Subcutaneous adipose tissue (tissue), 4 donors: ENCODE measurements around the gene WDCP. TPM values are rescaled to one million over a fixed set of nuclear protein-coding genes. Genes with fewer than 3 reads are reported as not detected.

Experiments
- total RNA-seq, 4 donors: library from RNA; depleted of rRNA; stranded (reverse); fragments of >200 nt; gene quantifications; one replicate each; pipeline ENCODE4 v1.1.0, GENCODE V29; 2016
- TF ChIP-seq, protein P1 (sequence below): fragments of 450-650 bp; IDR thresholded peaks from one replicate; pipeline ENCODE4 v1.5.1; 2016; ENCODE audit warnings: low read depth, mild to moderate bottlenecking, control low read depth, antibody characterized with exemption, moderate library complexity

Gene WDCP
- total RNA-seq, 4 donors from 2014 or later, result 3.8 to 6.5 (median 5.1) TPM

DNA sequence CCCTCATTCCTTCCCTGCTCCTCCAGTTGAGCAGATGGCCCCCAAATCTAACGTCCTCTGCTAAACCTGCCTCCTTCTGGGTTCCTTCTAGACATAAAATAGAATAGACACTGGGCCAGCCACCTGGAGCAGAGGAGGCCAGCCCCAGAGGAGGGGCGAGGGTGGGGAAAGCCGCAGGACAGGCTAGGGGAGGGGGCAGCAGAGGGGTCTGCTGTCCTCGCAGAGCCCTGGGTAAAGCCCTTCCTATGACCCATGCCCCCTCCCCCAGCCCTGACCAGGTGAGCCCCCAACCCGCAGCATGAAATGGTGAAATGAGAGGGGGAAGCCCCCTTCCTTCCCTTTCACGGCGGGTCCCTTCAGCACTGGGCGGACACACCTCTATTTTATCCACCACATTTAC lies 29.5 kb downstream of the WDCP start:
- TF ChIP-seq, protein P1, sequence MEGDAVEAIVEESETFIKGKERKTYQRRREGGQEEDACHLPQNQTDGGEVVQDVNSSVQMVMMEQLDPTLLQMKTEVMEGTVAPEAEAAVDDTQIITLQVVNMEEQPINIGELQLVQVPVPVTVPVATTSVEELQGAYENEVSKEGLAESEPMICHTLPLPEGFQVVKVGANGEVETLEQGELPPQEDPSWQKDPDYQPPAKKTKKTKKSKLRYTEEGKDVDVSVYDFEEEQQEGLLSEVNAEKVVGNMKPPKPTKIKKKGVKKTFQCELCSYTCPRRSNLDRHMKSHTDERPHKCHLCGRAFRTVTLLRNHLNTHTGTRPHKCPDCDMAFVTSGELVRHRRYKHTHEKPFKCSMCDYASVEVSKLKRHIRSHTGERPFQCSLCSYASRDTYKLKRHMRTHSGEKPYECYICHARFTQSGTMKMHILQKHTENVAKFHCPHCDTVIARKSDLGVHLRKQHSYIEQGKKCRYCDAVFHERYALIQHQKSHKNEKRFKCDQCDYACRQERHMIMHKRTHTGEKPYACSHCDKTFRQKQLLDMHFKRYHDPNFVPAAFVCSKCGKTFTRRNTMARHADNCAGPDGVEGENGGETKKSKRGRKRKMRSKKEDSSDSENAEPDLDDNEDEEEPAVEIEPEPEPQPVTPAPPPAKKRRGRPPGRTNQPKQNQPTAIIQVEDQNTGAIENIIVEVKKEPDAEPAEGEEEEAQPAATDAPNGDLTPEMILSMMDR, result no peak

DNA sequence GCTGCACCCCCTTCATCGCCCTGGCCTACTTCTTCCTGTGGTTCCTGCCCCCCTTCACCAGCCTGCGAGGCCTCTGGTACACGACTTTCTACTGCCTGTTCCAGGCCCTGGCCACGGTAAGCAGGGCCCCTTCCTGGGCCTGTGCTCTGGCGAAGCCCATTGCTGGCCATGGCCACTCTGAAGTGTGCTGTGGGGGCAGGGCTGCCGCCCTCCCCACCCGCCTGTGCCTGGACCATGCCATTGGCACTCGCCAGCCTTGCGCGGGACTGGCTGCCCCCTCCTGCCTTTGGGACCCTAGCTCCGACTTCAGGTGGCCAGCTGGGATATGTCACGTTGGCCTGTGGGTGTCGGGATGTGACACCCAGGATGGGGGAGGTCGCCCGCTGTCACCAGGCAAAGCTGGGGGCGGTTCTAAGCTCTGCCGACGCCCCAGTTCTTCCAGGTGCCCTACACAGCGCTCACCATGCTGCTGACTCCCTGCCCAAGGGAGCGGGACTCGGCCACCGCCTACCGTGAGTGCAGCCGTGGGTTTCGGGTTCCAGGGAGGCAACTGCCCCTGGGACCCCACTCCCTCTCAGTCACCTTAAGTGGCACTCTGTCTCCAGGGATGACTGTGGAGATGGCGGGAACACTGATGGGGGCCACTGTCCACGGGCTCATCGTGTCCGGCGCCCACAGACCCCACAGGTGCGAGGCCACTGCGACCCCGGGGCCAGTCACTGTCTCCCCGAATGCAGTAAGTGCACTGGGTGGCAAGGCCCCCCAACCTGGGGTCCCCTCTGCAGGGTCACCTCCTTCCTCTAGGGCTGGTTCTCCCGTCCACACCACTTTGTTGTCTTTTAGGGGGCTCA lies 30.1 kb downstream of the WDCP start:
- TF ChIP-seq, protein P1, result no peak

DNA sequence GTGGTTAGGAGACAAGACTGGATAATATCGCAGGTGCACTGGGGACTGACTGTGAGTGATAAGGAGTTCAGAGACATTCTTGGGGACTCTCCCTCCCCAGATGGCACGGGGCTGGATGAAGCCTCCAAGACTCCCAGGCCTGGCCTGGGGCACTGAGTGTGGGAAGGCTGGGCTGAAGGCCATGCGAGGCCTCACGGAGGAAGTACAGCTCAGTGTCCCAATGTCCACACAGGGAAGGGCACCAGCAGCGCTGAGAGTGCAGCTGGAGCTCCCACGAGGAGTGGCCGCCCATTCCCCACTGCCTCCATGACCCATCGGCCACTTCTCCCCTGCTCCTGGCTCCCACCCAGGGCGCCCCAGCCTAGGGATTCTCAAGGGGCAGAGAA lies 30.8 kb downstream of the WDCP start:
- TF ChIP-seq, protein P1, result no peak

DNA sequence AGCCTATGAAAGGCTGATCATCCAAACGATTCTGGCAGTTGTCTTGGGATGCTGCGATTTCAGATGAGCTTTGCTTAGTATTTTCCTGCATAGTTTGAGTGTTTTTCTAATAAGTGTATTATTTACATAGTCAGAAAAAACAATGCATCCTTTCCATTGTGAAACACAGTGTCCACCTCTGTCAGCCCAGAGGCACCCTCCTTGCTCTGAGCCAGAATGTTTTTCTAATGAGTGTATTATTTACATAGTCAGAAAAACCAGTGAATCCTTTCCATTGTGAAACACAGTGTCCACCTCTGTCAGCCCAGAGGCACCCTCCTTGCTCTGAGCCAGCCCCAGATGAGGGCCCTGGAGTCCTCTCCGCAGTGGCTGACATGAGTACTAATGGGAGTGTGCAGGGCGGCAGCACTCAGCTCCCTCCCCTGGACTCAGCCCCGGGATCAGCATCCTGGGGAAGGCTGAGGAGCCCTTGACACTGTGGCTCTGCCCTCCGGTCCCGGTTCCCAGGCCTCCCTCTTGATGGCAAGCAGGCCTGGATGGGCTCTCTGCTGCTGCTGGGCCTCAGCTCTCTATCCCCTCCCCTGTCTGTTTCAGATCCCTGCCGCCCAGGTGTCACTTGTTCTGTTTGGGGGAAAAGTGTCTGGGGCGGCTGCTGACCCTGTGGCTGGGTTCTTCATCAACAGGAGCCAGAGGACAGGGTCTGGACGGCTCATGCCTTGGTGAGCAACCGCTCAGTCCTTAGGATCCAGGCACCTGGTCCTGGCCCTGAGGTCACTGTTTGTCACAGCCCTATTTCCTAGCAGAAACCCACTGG lies 31.4 kb downstream of the WDCP start:
- TF ChIP-seq, protein P1, result no peak

DNA sequence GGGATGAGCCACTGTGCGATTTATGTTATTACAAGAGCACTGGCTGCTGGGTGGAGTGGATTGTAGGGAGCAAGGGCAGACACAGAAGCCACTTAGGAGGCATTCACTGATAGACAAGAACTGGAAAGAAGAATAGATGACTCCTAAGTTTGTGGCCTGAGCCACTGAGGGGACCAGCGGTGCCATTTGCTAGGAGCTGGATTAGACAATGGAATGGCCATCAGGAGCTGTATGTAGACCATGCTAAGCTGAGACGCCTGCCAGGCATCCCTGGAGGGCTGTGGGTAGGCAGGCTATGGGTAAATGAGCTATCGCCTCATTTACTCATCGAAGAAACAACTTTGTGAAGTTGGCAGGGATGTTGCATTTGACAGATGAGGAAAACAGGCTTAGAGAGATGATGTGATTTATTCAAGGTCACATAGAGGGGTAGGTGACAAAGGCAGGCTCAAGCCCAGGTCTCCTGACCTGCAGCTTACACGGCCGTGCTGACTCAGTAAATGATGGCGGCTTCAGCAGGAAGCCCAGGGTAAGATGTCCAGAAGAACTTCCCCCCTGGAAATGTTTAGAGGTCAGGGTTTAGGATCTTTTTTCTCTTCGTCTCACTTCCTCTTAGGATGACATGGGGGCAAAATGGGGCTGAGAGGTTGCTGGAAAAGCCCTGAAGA lies 34.5 kb downstream of the WDCP start:
- TF ChIP-seq, protein P1, result no peak

DNA sequence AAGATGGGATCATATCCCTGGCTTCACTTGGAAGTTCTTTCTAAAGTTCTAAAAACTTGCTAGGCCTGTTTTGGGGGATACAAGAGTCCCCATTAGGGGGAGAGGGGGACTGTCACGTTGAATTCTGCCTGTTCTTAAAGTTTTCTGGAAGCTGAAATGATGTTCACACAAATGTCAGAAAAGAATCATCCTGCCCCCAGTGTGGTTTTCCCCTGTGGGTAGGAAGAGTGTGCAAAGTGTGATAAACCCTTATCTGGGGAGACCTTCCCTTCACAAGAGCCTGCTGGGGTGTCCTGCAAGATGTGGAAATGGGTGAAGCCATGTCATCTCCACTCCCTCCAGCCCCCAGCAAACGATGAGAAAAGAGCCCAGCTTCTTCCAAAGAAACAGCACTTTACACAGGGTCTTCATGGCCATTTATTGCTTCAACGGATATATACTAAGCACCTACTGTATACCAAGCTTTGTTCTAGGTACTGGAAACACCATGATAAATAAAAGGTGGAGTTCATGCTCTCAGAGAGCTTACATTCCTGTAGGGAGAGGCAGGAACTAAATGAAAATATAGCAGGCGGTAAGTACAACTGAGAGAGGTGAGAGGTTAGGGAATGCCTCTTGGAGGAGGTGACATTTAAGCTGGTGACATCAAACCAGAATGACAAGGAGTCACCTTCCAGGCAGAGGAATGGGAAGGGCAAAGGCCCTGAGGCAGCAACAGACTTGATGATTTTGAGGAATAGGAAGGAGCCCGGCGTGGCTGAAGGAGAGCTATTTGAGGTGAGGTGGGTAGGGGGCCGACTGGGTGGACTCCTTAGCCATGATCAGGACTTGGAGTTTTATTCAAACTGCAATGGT lies 35.7 kb downstream of the WDCP start:
- TF ChIP-seq, protein P1, result no peak
